ENCODE data around the gene GSKIP.

GSKIP gene

GRCh38 chr14:96380735-96381134, 17.4 kb downstream of the GSKIP start:
- no peak for DNase-seq (ENCODE audit: low spot score)

DNA sequence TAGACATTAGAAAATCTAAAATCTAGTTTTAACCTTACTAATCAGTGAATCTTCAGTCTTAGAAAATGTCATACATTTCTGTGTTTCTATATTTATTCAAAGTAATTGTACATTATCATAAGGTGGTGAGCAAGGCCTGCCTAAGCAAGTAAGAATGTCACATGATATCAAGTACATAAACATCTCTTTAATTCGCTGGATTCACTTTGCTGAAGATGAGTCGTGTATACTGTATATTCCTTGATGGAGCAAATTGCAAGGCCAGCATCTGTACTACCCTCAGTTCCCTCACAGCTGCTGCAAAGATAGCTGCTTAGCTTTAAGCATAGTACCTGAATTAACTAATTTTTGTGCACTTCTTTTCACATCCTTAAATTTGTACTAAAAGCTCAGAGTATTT, 20.1 kb downstream of the GSKIP start:
- DNase-seq (ENCODE audit: low spot score), result no peak

DNA sequence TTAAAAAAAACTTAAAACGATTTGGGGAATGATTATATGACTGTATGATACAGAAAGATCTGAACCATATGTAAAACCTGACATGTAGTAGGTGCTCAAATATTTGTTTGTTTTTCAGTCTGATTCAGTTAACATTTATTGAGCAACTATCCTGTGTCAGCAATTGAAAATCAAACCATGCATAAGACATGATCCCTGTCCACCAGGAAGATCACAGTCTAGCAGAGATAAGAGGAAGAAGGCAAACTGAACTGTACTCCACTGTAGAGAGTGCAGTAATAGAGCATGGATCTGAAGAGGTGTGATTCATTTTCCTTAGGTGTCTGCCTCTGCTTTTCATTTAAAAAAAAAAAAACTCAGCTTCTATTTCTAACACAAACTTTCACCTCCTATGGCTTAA, 20.7 kb downstream of the GSKIP start:
- DNase-seq (ENCODE audit: low spot score), result no peak

DNA sequence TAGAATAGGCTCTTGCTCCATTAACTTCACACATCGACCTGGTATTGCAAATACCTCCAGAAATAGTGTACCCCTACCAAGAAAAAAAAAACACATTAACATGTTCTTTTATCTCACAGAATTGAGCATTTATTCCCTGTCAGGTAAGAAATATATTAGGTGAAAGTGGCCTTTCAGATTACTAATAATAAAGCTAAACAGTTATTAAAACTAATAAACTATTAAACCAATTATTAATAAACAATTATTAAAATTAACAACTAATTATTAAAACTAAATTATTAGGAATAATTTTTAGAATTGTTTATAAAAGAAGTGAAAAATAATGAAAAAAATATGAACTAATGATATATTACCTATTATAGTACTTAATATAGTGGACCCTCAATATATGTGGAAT, 21.4 kb downstream of the GSKIP start:
- DNase-seq (ENCODE audit: low spot score), result no peak

DNA sequence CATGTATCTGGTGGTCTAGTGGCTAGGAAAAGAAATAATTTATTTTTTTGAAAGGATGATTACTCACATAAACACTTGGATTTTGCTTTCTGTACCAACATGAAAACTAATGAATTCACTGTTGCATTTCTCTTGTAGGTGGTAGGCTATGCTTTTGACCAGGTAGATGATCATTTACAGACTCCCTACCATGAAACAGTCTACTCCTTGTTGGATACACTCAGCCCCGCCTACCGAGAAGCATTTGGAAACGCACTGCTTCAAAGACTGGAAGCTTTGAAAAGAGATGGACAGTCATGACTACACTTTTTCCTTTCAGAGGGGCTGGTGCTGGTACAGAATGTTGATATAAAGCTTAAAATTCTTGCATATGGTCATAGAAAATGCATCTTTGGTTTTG, 22.1 kb downstream of the GSKIP start:
- no peak for DNase-seq (ENCODE audit: low spot score)

- DNase-seq (ENCODE audit: low spot score), result no peak
Observed at GRCh38 chr14:96390965-96391292, 27.6 kb downstream of the GSKIP start.

GRCh38 chr14:96391293-96392118, 28.2 kb downstream of the GSKIP start:
- DNase-seq (ENCODE audit: low spot score), result peak; percentile 99

GRCh38 chr14:96393071-96393691, 29.9 kb downstream of the GSKIP start:
- no peak for DNase-seq (ENCODE audit: low spot score)

DNA sequence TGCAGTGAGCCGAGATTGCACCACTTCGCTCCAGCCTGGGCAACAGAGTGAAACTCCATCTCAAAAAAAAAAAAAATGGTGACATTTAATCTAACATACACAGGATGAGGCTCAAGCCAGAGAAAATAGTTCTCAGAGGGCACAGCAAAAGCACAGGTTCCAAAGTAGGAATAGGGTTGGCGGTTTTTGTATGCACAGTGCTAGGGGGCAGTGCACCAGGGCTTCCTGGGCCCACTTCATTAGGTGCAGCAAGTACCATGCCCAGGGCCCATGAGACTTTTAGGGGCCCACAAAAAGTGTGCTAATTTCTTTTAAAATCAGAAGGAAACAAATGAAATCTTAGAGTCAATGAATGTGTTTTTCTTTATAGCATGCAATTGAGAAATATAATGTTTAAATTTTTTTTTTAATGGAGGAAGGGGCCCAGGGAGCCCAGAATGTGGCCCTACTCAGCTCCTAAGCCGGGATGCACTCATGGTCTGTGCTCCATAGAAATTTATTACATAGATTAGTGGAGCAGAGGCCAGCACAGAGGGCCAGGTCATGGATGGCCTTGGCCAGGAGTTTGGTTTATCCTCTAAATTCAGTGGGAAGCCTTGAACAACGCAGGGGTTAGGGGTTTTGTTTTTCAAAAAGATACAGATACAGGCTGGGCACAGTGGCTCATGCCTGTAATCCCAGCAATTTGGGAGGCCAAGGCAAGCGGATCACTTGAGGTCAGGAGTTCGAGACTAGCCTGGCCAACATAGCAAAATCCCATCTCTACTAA, 30.9 kb downstream of the GSKIP start:
- DNase-seq (ENCODE audit: low spot score), result no peak

DNA sequence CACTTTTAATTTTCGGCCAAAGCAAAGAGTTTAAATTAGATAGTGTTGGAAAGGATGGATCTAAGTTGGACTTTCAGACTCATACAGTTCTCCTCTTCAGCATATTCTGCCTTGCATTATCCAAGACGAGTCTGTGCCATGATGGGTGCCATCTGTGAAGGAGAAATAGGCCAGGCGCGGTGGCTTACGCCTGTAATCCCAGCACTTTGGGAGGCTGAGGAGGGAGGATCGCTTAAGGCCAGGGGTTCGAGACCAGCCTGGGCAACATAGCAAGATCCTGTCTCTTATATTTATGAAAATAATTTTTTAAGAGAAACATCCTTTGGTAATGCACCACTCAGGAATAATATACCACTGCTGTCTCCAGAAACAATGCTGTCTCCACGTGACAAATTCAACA, 35.1 kb downstream of the GSKIP start:
- no peak for DNase-seq (ENCODE audit: low spot score)

GRCh38 chr14:96398921-96399320, 35.6 kb downstream of the GSKIP start:
- no peak for DNase-seq (ENCODE audit: low spot score)

- no peak for DNase-seq (ENCODE audit: low spot score)
Observed at GRCh38 chr14:96399405-96399804, 36.1 kb downstream of the GSKIP start.

GRCh38 chr14:96400495-96400894, 37.2 kb downstream of the GSKIP start:
- DNase-seq (ENCODE audit: low spot score), result no peak

DNA sequence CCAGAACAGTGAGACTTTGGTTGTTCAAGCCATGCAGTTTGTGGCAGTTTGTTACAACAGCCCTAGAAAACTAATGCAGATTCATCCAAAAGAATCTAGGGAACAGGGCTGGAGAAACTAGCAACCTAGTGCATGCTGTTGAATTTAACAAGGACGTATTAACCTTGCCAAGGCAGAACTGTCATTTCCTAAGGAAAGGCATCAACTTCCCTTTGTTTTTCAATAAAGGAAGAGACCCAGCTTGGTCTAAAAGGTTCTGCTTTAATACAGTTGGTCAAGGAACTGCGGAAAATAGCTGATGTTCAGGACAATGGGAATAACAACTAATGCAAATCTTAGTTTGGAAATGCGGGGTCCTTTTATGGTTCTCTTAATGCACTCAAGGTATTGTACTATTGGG, 40.1 kb downstream of the GSKIP start:
- no peak for DNase-seq (ENCODE audit: low spot score)

GRCh38 chr14:96405677-96406076, 42.4 kb downstream of the GSKIP start:
- DNase-seq (ENCODE audit: low spot score), result no peak

DNA sequence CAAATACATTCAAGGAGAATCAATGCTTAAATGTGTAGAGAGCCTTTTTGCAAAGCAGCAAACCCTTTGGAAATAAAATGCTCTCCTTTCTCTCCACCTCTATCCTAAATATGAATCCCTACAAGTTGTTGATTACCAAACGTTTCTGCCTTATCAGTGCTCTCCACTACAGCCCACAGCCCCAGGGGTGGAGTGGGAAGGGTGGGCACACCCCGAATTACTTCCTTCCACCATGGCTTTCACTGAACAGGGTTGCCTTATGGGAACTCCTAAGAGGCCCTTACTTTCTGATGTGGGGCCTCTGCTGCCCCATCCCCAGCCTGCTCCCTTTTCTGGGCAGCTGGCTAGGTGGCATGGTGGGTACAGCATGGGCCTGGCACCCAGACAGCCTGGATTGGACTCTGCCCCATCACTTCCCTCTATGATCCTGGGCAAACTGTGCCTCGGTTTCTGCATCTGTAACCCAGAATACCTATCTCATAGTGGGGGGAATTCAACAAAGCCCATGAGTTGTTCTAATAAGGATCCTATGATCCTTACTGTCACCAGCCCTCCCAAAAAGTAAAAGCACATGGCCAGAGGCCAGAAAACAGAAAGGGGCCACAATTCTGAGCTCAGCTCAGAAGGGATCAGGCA, 44.7 kb downstream of the GSKIP start:
- no peak for DNase-seq (ENCODE audit: low spot score)

GRCh38 chr14:96408608-96409007, 45.3 kb downstream of the GSKIP start:
- DNase-seq (ENCODE audit: low spot score), result no peak

GRCh38 chr14:96409701-96410100, 46.4 kb downstream of the GSKIP start:
- DNase-seq (ENCODE audit: low spot score), result no peak

GRCh38 chr14:96410119-96410518, 46.8 kb downstream of the GSKIP start:
- no peak for DNase-seq (ENCODE audit: low spot score)

DNA sequence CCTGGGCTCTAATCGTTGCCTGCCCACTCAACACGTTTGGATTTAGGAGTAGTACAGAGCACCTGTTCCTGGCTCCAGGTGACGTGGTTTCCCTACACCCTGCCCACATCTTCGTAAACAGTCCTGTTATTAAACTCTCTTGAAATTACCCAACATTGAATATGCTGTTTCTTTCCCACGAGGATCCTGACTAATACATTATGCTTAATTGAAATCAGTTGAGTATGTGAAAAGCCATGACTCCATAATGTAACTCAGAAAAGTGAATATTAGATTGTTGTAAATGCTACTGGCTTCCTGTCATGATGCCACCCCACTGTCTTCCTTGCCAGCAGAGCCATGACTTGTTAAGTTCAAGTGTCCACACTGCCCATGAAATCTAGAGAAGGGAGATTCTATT, 50.2 kb downstream of the GSKIP start:
- DNase-seq (ENCODE audit: low spot score), result no peak

GRCh38 chr14:96415559-96415958, 52.2 kb downstream of the GSKIP start:
- no peak for DNase-seq (ENCODE audit: low spot score)

GRCh38 chr14:96416292-96416691, 53.0 kb downstream of the GSKIP start:
- no peak for DNase-seq (ENCODE audit: low spot score)

- no peak for DNase-seq (ENCODE audit: low spot score)
Observed at GRCh38 chr14:96417254-96417653, 53.9 kb downstream of the GSKIP start.
